Measurements from ENCODE around the gene MACROD2.

DNA sequence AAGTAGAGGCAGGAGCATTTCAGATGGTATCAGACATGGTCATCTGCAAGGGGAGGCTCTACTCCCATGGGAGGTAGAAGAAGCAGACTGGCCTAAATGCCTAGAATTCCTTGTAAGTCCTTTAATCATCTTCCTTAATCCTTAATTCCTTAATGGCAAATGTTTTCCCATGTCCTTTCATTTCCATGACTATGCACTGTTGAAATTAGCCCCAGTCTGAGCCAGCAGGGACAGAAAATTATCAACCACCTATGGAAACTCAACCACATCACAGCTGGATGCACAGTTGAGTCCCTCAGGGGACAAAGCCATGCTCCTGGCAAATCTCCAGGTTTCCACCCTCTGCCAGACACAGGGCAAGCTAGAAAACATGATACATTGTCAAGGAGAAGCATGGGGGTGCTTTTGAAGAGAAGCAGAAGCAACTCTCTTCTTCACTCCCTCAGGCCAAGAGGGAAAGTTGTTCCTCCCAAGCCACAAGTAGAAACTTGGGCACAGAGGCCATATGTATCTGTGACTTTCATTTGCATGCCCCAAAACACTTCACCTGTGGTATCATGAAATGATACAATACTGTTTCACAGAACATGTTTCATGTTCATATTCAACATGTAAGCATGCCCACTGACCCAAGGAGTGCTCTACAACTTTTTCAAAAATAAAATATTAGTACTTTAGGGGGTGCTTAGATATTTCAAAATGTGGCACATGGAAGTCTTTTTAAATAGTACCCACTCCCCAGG, 1894.4 kb downstream of the MACROD2 start:
- TF ChIP-seq, protein P1, sequence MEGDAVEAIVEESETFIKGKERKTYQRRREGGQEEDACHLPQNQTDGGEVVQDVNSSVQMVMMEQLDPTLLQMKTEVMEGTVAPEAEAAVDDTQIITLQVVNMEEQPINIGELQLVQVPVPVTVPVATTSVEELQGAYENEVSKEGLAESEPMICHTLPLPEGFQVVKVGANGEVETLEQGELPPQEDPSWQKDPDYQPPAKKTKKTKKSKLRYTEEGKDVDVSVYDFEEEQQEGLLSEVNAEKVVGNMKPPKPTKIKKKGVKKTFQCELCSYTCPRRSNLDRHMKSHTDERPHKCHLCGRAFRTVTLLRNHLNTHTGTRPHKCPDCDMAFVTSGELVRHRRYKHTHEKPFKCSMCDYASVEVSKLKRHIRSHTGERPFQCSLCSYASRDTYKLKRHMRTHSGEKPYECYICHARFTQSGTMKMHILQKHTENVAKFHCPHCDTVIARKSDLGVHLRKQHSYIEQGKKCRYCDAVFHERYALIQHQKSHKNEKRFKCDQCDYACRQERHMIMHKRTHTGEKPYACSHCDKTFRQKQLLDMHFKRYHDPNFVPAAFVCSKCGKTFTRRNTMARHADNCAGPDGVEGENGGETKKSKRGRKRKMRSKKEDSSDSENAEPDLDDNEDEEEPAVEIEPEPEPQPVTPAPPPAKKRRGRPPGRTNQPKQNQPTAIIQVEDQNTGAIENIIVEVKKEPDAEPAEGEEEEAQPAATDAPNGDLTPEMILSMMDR (IDR thresholded peaks at IDR 0.05; ENCODE audit: insufficient read depth, low read length, poor library complexity, severe bottlenecking), result no peak
- no peak for TF ChIP-seq EZH2phosphoT487 (conservative IDR thresholded peaks at IDR 0.05; ENCODE audit: low read length)
